ENCODE measurements around the gene UQCC5.

DNA sequence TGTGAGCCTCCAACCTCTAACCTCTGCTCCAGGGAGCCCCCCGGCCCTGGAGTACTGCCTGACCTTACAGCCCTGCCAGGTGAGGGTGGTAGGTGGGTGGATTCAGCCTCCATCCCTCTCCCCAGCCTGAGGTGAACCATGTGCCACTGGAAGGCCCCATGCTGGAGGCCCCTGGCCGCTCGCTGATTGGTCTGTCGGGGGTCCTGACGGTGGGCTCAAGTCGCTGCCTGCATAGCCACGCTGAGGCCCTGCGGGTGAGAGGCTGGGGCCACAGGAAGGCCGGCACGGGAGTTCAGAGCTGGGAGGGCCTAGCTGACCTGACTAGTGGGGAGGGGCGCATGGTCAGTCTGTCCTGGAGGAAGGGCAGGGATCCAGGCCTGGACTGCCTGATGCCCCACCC, 21.8 kb upstream of the UQCC5 start:
- TF ChIP-seq, protein P1, sequence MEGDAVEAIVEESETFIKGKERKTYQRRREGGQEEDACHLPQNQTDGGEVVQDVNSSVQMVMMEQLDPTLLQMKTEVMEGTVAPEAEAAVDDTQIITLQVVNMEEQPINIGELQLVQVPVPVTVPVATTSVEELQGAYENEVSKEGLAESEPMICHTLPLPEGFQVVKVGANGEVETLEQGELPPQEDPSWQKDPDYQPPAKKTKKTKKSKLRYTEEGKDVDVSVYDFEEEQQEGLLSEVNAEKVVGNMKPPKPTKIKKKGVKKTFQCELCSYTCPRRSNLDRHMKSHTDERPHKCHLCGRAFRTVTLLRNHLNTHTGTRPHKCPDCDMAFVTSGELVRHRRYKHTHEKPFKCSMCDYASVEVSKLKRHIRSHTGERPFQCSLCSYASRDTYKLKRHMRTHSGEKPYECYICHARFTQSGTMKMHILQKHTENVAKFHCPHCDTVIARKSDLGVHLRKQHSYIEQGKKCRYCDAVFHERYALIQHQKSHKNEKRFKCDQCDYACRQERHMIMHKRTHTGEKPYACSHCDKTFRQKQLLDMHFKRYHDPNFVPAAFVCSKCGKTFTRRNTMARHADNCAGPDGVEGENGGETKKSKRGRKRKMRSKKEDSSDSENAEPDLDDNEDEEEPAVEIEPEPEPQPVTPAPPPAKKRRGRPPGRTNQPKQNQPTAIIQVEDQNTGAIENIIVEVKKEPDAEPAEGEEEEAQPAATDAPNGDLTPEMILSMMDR (IDR thresholded peaks at IDR 0.05): no peak
- no peak for TF ChIP-seq EZH2phosphoT487 (IDR thresholded peaks at IDR 0.05; ENCODE audit: borderline replicate concordance, low read depth)
- TF ChIP-seq EP300 (IDR thresholded peaks at IDR 0.05; ENCODE audit: borderline replicate concordance in 1 of 2, low read depth in 1 of 2, low read length in 1 of 2): no peak
- no peak for TF ChIP-seq YY1 (IDR thresholded peaks at IDR 0.05; ENCODE audit: low read depth)
- no peak for TF ChIP-seq NRF1 (IDR thresholded peaks at IDR 0.05; ENCODE audit: low read depth, low read length)
- no peak for TF ChIP-seq RFX5 (IDR thresholded peaks at IDR 0.05; ENCODE audit: low read length)
- no peak for TF ChIP-seq CHD2 (IDR thresholded peaks at IDR 0.05; ENCODE audit: low read length, partially characterized antibody)
- TF ChIP-seq, protein P2, sequence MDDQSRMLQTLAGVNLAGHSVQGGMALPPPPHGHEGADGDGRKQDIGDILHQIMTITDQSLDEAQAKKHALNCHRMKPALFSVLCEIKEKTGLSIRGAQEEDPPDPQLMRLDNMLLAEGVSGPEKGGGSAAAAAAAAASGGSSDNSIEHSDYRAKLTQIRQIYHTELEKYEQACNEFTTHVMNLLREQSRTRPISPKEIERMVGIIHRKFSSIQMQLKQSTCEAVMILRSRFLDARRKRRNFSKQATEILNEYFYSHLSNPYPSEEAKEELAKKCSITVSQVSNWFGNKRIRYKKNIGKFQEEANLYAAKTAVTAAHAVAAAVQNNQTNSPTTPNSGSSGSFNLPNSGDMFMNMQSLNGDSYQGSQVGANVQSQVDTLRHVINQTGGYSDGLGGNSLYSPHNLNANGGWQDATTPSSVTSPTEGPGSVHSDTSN (IDR thresholded peaks at IDR 0.05): no peak
- TF ChIP-seq, protein P3, sequence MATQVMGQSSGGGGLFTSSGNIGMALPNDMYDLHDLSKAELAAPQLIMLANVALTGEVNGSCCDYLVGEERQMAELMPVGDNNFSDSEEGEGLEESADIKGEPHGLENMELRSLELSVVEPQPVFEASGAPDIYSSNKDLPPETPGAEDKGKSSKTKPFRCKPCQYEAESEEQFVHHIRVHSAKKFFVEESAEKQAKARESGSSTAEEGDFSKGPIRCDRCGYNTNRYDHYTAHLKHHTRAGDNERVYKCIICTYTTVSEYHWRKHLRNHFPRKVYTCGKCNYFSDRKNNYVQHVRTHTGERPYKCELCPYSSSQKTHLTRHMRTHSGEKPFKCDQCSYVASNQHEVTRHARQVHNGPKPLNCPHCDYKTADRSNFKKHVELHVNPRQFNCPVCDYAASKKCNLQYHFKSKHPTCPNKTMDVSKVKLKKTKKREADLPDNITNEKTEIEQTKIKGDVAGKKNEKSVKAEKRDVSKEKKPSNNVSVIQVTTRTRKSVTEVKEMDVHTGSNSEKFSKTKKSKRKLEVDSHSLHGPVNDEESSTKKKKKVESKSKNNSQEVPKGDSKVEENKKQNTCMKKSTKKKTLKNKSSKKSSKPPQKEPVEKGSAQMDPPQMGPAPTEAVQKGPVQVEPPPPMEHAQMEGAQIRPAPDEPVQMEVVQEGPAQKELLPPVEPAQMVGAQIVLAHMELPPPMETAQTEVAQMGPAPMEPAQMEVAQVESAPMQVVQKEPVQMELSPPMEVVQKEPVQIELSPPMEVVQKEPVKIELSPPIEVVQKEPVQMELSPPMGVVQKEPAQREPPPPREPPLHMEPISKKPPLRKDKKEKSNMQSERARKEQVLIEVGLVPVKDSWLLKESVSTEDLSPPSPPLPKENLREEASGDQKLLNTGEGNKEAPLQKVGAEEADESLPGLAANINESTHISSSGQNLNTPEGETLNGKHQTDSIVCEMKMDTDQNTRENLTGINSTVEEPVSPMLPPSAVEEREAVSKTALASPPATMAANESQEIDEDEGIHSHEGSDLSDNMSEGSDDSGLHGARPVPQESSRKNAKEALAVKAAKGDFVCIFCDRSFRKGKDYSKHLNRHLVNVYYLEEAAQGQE (IDR thresholded peaks at IDR 0.05; ENCODE audit: low read depth, low read length): no peak
- TF ChIP-seq, protein P4, sequence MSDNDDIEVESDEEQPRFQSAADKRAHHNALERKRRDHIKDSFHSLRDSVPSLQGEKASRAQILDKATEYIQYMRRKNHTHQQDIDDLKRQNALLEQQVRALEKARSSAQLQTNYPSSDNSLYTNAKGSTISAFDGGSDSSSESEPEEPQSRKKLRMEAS (IDR thresholded peaks at IDR 0.05; ENCODE audit: low read depth): no peak
- no peak for TF ChIP-seq TAF1 (IDR thresholded peaks at IDR 0.05; ENCODE audit: borderline replicate concordance, low read depth, low read length)
- no peak for TF ChIP-seq RAD21 (IDR thresholded peaks at IDR 0.05; ENCODE audit: low read length)
- no peak for TF ChIP-seq FOXJ3 (CRISPR knock-in tag; IDR thresholded peaks at IDR 0.05)

Measured in SK-N-SH (cell line).